CMK (cell line): Measurements from ENCODE around the gene ANTXR2.

Source experiments
- DNase-seq: peaks from one replicate; pipeline ENCODE4 v3.0.0-alpha.2; 2010; ENCODE audit warnings: low read depth

The ANTXR2 gene

GRCh38 chr4:80069108-80069836, 3.8 kb downstream of the ANTXR2 start:
- no peak for DNase-seq

DNA sequence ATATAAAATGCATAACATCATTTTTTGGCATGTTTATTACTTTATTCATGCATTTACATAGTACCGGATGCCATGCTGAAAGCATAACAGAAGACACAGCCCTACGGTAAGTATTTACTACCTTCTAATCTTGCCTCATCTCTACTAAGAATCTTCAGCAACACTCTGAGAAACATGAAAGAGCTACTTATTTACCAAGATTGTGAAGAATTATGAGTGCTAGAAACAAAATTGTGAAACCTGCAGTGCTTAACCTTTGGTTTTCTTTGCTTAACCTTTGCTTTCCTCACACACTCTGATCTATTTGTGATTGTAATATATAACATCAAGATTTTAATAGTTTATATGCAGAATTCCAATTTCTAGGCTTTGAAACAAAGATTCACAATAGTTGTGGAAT, 7.4 kb downstream of the ANTXR2 start:
- DNase-seq: no peak

- no peak for DNase-seq
Measured at GRCh38 chr4:80062527-80062926, 10.5 kb downstream of the ANTXR2 start.

DNA sequence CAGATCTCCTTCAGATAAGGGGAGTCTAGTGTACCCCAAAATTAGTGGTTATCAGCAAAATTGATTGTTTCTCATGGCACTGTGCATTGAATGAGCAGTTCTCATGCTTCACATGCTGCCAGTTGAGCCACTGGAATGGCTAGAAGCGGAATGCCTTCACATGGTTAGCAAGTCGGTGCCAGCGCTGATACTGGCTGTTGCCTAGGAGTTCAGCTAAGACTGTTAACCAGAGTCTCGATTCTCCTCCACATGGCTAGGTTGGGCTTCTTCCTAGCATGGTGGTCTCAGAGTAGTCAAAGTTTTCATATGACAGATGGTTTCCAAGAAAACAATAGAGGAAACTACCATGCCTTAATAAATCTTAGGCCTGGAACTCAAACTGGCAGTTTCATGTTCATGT, 12.2 kb downstream of the ANTXR2 start:
- no peak for DNase-seq

DNA sequence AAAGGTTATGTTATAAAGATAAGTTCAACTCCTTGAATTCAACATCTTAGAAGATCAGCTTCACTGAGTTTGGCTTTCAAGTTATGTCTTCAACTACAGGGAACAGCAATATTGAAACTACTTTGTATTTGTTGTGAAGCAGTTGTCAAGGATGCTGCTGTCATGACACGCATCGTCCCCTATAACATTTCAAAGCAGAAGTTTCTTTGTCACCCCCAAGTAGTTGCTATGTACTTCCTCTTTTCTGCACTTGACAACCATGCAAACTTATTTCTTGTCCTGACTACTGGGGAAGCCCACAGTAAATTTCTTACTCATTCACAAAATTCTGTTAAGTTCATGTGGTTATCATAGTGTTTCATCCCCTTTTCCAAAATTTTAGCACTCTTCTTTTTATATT, 14.3 kb downstream of the ANTXR2 start:
- DNase-seq: no peak

GRCh38 chr4:80054375-80054774, 18.7 kb downstream of the ANTXR2 start:
- DNase-seq: no peak

DNA sequence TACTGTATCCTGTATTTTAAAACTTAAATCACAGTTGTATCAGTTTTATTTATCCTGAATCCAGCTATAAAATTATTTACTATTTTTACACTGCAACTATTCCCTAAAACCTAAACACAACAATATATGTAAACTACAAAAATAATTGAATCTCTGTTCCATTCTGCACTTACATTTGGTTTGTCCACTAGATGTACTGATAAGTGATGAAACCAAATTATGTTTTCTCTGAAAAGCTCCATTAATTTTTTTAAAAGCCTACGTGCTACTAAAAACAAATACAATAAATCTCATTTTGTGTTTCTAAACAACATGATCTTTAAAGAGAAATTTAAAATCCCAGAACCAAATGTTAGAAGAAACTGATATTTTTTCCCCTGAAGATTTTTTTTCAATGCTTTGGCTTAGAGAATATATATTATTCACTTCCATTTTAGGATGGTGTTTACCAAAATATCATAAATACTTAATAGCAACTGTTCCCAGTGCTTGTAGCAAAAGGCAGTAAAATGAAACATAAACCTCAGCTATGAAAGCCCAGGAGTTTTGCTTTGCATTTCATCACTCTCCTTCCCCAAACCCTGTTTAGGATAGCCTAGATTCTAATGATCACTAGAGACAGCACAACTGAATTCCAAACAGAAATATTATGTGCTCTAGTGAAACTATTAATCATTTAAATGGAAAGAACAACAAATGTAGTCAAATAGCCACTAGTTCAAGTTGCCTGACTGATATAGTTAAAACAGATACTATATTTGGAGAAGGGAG, 19.7 kb downstream of the ANTXR2 start:
- DNase-seq: no peak

DNA sequence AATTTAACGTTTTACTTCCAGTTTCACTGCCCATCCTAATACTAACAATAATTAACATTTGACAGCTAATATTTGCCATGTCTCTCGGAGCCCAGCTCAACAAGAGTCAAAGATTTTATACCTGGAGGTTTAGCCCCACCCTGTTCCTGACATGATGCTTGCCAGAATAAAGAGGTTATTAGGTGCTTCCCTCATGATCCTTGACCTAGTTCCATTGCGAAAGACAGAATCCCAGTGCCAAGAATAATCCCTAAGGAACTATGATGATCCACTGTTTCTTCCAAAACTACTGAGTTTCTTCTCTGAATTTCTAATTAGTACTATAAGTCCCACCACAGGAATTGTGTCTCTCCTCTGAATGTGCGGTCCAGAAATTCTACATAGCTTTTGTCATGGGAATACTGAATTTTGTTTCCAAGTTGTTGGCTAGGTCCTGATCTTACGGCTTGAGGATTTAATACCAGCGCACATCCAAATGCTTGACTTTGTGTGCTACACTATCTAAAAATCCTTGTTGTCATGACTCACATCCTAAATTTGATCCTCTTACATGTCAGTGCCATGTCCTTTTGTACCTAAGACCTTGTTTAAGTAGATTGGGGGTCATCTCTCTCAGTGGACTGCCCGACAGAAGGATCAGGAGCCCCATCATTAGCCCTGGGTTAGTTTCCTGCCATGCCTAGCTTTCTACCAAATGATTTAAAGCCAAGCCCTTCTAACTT, 23.1 kb downstream of the ANTXR2 start:
- DNase-seq: no peak

DNA sequence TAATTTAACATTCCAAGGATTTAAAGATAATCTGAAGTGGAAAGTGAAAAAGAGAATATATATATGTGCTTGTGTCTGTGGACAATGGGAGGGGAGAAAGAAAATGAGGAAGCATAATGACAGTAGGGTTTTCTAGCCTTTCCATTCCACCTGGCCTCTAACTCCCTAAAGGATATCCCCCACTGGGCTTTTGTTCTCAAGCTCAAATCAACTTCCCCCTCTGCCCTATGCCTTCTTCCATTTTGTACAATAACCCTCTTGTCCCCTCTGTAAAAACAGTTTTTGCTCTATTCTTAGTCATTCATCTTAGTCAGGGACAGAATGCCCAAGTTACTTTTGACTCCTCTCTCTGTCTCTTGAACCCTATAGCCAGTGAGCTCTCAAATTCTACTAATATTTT, 23.6 kb downstream of the ANTXR2 start:
- no peak for DNase-seq

GRCh38 chr4:80045786-80046185, 27.2 kb downstream of the ANTXR2 start:
- no peak for DNase-seq

GRCh38 chr4:80043541-80043940, 29.5 kb downstream of the ANTXR2 start:
- no peak for DNase-seq

- no peak for DNase-seq
Measured at GRCh38 chr4:80042821-80043220, 30.2 kb downstream of the ANTXR2 start.

GRCh38 chr4:80037864-80038263, 35.2 kb downstream of the ANTXR2 start:
- DNase-seq: no peak

DNA sequence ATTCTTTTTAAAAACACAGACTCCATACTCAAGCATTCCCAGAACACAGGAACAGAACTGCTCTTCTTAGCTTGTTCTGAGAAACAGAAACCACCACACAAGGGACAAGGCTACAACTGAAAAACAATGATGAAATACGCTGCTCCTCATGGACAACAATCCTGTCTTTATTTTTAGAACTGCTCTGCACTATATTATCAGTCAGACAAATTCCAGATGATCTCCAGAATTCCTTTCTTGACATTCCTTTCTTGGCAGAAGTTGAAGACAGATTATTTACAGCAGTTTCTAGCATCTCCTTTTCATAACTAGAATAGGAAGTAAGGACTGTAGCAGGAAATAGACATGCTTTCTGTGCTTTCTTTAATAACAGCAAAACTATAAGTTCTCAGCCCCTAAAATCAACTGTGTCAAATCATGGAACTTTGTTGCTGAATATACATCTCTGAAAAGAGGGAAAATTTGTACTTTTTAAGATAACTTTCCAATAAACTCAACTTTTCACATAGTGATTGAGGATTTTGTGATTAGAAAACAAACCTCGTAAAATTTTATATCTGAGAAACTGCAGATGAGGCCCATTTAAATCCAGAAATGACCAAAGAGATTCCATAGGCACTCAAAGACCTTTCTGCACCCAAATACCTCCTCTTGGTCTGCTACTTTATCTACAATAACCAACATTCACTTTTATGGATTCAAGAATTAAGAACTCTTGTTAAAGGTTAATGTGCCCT, 35.9 kb downstream of the ANTXR2 start:
- no peak for DNase-seq

DNA sequence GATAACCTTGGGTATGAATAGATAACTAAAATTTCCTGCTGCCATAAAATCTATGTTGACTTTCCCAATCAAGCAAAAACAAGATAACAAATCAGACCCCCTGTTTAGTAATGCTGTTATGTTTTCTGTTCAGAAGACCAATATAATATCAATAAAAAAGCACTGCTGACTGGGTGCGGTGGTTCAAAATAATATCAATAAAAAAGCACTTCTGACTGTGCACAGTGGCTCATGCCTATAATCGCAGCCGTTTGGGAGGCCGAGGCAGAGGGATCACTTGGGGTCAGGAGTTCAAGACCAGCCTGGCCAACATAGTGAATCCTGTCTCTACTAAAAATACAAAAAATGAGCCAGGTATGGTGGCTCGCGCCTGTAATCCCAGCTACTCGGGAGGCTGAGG, 36.7 kb downstream of the ANTXR2 start:
- DNase-seq: no peak

GRCh38 chr4:80035336-80035735, 37.7 kb downstream of the ANTXR2 start:
- no peak for DNase-seq

GRCh38 chr4:80033581-80033980, 39.4 kb downstream of the ANTXR2 start:
- DNase-seq: no peak

DNA sequence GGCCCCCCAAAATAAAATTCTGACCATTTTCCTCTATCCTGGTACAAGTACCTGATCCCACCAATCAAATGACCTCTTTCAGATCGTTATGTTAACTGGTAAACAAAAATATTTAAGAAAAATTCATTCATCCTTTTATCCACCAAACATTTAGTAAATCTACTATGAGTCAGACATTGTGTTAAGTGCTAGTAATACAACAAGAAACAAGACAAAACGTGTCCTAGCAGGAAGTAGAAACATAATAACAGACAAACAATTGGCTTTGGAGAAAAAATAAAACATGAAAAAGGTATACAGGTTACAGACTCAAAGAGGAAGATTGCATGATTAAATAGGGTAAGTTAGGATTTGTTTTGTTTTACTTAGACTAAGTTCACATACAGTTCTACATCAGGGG, 43.7 kb downstream of the ANTXR2 start:
- no peak for DNase-seq

GRCh38 chr4:80027611-80028010, 45.4 kb downstream of the ANTXR2 start:
- no peak for DNase-seq

- DNase-seq: no peak
Measured at GRCh38 chr4:80026100-80026499, 46.9 kb downstream of the ANTXR2 start.

- no peak for DNase-seq
Measured at GRCh38 chr4:80024335-80024734, 48.7 kb downstream of the ANTXR2 start.

DNA sequence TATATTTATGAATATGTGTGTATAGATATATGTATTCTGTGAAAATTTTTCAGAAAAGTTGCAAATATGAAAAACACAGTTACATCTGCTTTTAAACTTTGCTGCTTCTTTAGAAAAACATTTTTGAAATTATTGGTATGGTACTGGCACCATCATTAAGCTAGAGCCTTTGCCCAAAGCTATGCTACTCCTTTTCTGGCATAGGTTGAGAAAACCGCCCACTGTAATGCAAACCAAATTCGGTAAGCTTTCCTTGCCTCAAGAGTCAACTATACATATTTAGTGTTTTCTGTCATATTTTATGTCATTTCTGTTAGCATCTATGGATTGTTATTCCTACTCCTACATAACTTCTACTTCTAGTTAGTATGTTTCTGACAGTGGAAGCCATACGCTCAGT, 50.7 kb downstream of the ANTXR2 start:
- no peak for DNase-seq
